Measurements from ENCODE around the gene YJU2.

DNA sequence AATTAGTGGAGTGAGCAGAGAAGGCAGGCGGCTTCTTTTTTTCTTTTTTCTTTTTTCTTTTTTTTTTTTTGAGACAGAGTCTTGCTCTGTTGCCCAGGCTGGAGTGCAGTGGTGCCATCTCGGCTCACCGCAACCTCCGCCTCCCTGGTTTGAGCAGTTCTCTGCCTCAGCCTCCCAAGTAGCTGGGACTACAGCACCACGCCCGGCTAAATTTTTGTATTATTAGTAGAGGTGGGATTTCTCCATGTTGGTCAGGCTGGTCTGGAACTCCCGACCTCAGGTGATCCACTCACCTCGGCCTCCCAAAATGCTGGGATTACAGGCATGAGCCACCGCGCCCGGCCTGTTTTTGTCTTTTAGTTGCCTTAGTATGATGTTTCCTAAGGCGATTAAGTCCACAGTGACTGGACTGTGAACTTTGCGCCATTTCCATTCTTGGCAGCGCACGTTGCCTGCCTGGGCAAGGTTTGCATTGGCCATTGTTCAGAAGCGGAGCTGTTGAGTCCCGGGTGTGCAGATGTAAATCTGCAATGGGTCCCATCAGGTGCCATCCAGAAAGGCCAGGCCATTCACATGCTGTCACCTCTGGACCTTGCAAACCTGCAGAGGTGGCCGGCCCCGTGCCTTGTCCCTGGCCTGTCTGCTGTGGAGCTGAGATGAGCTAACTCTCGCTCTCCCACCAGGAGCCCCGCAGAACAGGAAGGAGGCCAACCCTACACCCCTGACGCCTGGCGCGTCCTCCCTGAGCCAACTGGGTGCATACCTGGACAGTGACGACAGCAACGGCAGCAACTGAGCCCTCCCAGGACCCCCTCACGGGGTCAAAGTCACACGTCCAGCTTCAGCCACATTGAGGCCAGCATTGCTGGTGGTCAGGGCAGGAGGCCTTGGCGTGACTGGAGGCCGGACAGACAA is 21.3 kb downstream of the YJU2 start:
- TF ChIP-seq SP1 (CRISPR knock-in tag; conservative IDR thresholded peaks at IDR 0.05) (no peak), TP53 (CRISPR knock-in tag; IDR thresholded peaks at IDR 0.05) (no peak), TEAD4 (CRISPR knock-in tag; IDR thresholded peaks at IDR 0.05) (no peak), E2F1 (CRISPR knock-in tag; IDR thresholded peaks at IDR 0.05) (no peak)
- TF ChIP-seq, protein P1, sequence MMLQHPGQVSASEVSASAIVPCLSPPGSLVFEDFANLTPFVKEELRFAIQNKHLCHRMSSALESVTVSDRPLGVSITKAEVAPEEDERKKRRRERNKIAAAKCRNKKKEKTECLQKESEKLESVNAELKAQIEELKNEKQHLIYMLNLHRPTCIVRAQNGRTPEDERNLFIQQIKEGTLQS (CRISPR knock-in tag; conservative IDR thresholded peaks at IDR 0.05), result no peak
- TF ChIP-seq, protein P2, sequence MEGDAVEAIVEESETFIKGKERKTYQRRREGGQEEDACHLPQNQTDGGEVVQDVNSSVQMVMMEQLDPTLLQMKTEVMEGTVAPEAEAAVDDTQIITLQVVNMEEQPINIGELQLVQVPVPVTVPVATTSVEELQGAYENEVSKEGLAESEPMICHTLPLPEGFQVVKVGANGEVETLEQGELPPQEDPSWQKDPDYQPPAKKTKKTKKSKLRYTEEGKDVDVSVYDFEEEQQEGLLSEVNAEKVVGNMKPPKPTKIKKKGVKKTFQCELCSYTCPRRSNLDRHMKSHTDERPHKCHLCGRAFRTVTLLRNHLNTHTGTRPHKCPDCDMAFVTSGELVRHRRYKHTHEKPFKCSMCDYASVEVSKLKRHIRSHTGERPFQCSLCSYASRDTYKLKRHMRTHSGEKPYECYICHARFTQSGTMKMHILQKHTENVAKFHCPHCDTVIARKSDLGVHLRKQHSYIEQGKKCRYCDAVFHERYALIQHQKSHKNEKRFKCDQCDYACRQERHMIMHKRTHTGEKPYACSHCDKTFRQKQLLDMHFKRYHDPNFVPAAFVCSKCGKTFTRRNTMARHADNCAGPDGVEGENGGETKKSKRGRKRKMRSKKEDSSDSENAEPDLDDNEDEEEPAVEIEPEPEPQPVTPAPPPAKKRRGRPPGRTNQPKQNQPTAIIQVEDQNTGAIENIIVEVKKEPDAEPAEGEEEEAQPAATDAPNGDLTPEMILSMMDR (IDR thresholded peaks at IDR 0.05), result no peak

All from WTC11 (cell line).